HG03342 (cell line): ENCODE measurements around the gene PKDCC.
"Not testable (repeated sequence)": the region's sequence is repeated elsewhere in the genome, so short reads cannot be mapped to it uniquely, and the experiment has no call there.

ENCODE experiments used
- ATAC-seq: cut with Tn5 transposase; IDR thresholded peaks from one replicate; pipeline ENCODE4 v1.9.1; 2021; ENCODE audit warnings: mild to moderate bottlenecking, moderate library complexity; ENCODE audit not compliant: unreplicated experiment

PKDCC gene

DNA sequence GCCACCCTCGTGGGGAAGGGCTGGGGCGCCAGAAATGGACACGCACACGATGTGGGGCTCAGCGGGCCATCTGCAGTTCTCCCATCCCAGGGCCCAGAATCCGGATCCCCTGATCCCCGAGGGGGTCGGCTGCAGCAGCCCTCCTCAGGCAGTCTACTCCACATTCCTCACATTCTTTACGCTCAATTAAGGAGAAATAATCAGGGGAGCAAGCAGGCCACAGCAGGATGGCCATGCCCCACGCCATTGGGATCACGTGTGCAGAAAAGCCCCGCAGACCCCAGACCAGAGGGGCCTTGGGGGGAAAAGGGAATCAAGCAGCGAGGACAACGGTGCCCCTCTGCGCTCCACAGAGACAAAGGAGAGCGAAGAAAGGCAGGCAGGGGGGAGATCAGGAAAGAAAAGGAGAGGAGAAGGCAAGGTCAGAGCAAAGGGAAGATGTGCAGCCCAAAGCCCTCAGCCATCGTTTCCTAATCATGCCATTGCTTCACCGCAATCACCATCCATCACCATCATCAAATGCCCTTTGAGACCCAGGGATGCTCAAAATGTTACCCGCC is 17.5 kb upstream of the PKDCC start:
- ATAC-seq: no peak

DNA sequence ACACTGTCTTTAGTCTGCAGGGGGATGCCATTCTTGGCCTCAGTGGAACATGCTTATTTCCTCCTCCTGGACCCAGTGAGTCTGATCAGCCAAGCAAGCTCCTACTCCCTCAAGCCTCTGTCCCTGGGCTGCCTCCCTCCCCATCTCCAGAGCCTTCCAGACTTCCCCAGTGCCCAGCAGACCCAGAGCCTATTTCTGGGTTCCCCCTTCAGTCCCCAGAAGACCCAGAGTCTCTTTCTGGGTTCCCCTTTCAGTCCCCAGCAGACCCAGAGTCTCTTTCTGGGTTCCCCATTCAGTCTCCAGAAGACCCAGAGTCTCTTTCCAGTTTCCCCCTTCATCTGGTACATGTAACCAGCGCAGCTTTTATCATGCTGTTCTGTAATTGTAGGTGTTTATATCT is 17.0 kb upstream of the PKDCC start:
- no peak for ATAC-seq

DNA sequence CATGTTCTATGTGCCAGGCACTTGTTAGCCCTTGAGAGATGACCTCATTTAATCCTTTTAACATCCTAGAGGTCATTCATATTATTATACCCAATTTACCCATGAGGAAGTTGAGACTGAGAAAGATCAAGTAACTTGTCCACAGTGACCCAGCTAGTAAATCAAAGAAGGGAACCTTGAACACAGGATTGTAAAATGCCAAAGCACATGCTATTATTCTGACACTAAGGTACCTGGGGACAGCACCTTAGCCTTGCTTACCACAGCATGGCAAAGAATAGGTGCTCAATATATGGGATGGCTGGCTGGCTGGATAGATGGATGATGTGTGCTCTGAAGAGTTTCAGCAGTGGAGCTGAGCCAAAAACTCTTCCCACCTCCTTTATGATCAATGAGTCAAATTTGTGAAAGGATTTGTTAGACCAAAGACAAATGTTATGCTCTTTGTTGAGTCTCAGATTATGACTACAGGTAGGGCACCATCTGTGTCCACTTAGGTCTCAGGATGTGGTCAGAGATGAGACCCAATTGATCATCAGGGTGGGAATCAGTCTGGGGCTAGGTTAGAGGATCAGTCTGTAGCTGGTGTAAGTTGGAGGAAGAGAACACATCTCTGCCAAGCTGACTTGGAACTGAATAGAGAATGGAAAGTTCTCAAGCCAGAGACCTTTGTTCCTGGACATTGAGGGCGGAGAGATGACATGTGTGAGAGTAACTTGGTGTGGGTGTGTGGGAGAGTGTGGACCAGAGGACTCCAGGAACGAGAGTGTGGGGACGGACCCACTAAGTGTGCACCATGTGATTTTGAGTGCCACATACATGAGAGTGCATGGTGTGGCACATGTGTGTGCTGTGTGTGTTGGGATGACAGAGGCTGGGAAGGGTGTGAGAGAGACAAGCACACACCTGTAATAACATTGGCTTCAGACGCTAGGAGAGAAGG is 16.3 kb upstream of the PKDCC start:
- no peak for ATAC-seq

DNA sequence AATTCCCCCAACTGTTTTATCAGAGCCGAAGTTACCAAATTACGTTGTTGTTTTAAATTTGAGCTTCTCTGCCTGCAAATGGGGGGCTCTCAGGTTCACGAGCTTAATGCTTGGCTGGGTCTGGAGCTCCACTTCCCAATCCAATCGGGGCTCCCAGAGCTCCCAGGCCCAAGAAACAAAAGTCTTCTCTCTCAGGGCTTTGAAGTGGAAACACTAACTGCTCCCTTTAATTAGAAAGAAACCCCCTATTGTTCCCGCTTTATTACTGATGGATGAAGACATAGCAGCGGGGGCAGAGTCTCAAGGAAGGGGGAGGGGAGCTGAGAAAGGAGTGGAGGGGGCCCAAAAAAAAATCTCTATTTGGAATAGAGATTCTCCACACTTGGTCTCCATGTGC is 15.6 kb upstream of the PKDCC start:
- no peak for ATAC-seq

DNA sequence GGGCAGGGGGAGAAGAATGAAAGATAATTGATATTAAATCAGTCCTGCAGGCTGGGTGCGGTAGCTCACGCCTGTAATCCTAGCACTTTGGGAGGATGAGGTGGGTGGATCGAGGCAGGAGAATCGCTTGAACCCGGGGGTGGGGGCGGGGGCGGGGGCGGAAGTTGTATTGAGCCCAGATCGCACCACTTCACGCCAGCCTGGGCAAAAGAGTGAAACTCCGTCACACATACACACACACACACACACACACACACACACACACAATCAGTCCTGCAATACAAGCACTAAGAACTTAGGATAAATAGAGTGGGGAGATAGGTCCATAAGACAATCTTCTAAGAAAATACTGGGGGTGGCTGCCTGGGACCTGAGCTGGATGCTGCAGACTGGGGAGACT is 15.1 kb upstream of the PKDCC start:
- no peak for ATAC-seq

DNA sequence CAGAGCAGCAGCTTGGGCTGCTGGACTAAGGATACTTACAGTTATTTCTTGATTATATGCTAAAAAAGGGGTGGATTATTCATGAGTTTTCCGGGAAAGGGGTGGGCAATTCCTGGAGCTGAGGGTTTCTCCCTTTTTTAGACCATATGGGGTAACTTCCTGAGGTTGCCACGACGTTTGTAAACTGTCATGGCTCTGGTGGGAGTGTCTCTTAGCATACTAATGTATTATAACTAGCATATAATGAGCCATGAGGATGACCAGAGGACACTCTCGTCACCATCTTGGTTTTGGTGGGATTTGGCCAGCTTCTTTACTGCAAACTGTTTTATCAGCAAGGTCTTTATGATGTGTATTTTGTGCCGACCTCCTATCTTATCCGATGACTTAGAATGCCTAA is 13.7 kb upstream of the PKDCC start:
- not testable (repeated sequence) for ATAC-seq

DNA sequence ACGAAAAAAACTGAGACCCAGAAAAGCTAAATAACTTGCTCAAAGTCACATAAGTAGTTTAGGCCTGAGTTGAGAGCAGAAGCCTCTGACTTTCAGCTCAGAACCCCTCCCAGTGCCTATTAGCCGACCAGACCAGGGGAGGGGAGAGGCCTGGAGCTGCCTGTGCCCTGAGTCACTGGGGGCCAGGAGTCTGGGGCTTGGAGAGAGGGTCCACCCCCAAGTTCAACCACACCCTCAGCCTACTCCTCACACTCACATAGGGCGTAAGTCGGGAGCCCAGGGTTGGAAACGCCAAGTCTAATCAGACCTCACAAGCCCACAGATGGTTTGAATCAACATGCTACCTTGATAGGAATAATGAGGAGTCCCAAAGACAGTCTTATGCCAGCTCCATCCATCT is 12.6 kb upstream of the PKDCC start:
- ATAC-seq: no peak

DNA sequence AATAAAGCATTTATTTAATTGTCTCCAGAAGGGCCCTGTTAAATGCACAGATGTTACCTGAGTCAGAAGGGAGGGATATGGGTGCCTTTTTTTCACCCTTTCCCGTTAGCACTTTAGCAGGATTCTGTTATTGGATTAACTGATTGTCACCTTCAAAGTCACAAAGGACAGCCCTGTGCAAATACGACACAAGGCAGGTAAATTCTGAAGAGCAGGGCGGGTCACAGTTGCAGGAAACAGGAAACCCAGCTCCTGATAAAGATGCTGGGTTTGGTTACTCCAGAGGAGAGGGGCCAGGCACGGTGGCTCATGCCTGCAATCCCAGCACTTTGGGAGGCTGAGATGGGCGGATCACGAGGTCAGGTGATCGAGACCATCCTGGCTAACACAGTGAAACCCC is 11.4 kb upstream of the PKDCC start:
- no peak for ATAC-seq

DNA sequence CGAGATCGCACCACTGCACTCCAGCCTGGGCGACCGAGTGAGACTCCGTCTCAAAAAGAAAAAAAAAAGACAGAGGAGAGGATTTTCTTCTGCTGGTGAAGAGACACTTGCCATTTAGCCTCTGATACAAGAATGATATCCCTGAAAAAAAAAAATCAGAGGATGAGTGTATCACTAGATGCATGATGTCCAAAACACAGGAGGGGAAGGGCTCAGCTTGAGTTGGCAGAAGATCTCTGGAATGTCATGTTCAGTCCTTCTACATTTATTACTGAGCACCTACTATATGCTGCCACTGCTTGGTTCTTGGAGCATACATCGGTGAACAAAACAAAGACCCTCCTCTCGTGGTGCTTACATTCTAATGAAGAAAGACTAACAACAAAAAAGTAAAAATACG is 10.9 kb upstream of the PKDCC start:
- ATAC-seq: no peak

DNA sequence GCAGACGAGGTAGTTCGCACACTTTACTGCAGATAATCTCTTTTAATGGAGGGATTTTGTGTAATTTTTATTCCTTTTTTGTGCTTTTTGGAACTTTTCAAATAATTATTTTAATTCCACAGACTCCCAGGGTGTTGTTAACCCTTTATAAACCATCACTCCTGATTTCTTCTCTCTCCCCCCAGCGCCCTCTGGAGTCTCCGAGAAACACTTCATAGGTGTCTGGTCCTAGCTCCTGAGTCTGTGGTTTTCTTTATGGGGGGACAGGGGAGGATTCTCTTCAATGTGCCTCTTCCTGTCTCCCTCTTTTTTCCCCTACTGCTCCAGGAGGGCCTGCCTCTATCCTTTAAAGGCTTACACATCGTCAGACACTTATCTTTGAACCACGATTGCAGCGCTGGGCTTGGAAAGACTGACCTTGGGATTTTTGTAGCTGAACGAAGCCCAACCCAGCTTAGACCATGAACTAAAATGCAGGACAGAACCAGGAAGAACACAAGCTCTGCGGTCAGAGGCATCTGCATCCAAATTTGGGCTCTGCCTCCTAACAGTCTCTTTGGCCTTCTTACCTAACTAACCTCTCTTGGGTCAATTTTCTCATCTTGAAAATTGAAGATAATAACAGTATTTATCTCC is 7.1 kb upstream of the PKDCC start:
- no peak for ATAC-seq

DNA sequence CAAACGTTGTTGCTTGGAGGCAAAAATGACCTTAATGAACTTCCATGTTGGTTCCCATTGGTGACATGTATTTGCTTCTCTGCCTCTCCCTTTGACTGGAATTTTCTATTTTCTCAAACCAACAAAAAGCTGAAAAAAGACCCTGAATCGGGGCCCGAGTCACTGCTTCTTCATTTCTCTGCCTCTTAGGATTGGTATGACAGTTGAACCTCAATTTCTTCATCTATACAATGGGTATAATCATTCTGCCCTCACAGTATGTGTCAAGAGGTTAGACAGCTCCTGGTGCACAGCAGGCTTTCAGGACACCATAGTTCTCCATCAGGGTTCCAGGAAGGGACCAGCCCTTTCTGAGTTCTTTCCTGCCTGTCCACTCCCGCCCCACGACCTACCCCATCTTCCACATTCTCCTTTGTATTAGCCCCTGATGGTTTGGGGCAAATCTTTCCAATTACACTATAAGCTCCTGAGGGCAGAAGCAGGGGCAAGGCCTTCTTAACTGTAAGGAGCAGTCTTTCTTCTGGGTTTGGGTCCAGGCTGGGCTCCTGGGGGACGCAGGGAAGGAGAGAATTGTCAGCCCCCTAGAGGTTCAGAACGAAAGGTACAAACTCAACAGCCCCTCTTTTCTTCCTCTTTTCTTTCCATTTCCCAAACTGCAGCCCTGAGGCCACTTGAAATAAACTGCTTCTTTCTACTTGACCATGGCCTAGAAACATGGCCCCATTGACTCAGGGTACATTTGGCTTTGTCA is 6.3 kb upstream of the PKDCC start:
- no peak for ATAC-seq

DNA sequence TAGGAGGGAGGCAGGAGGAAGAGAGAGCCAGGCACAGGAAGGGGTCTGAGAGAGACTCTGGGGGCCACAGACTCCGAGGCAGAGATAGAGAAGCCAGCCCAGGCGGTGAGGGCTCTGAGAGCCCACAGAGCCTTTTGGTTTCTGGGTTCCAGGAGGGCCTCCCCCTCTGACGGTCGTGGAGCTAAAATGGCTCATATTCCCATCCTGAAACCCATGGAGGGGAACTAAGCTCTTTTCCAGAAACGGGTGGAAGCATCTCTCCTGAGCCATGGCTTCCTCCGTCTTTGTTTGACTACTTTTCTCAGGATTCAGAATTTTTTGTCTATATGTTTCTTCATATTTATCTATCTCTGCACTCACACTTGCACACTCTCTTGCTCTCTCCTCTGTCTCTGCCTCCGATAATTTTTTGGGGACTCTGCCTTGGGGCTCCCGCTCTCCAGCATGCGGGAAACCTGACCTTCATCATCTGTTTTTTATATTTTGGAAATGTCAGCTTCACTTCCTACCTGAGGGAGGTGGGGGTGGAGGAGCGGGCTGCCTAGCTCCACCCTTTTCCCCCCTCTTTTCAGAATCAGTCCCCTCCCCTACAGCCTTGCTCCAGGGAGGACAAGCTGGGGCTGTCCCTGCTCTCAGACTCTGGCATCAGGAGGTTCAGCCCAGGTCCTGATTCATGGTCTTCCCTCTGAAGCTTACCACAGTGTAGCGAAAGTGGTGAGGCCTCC is 5.0 kb upstream of the PKDCC start:
- ATAC-seq: no peak

DNA sequence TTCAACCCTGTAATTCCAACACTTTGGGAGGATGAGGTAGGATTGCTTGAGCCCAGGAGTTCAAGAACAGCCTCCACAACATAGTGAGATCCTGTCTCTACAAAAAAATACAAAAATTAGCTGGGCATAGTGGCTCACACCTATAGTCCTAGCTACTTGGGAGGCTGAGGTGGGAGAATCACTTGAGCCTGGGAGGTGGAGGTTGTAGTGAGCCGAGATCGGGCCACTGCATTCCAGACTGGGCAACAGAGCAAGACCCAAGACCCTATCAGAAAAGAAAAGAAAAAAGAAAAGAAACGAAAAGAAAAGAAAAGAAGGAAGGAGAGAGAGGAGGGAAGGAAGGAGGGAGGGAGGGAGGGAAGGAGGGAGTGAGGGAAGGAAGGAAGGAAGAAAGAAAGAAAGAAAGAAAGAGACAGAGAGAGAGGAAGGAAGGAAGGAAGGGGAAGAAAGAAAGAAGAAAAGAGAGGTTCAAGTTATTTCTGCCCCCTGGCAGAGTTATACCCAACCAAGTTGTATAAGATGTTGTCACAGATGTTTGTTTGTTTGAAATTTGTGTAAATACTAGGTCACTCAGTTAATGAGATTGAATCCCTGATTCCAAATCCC is 3.9 kb upstream of the PKDCC start:
- no peak for ATAC-seq

DNA sequence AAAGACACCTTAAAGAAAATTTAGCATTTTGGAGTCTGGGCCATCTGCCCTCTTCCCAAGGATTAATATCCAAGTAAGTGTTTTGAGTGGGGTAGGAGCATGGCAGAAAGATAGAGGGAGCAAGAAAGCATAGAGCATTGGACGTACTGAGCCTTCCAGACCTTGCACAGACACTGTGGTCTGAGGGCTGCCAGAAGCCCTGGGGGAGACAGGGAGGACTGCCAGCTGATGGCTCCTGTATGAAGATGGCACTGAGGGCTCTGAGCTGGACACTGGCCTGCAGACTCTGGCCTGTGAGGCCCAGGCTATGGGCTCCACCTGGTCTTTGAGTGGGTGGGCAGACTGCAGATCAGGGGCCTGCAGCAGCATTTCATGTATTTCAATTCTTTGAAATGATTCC is 2.9 kb upstream of the PKDCC start:
- ATAC-seq: no peak

DNA sequence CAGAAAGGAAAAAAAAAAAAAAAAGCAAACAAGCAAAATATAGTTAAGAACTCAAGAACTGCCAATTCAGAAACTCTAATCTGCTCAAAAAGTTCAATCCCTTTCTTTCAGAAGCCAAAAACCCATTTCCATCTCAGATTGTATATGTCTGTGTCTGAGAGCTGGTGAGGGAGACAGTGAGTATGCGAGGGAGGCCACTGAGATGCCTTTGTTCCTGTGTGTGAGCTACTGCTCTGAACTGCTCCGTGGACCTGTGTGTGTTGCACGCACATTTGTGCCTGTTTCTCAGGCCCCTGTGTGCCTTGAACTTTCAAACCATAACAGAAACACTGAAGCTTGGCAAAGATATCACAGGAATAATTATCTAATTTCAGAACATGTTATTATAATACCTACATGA is 2.5 kb upstream of the PKDCC start:
- ATAC-seq: no peak

DNA sequence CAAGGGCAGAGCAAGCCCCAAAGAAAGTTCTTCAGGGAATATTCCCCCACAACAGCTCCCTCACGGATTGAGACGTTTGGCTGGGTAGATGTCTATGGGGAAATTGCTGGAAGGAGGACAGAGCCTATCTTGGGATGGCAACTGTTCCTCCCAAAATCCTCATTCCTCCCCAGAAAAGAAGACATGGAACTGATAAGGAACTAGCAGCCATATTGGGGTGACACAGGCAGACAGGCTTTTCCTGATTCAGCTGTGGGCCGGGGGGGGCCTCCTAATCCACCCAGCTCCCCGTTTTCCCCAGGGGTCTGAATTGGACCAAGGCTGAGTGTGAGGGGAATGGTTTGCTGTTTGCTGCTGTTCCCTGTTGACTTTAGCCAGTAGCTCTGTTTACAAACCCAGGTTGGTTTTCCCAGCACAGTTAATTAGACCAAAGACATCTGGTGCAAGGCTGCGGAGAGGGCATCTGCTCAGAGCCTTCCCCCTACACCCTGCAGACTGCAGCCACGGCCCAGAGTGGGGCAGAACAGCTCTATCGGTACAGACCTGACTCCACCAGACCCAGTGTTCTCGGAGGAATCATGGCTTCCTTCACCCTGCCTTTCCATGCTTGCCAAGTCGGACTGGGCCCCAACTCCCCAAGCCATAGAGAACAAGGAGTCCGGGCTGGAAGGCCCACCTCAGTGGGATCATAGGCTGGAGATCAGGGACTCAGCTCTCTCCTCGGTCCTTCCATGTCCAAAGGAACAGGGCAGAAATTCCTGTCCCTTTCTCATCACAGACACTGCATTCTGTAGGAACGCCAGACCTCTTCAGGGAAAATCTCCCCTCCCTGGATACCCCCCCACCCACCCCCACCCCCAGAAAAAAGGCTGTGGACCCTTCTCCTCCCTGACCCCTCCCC is 1.7 kb upstream of the PKDCC start:
- ATAC-seq: no peak

DNA sequence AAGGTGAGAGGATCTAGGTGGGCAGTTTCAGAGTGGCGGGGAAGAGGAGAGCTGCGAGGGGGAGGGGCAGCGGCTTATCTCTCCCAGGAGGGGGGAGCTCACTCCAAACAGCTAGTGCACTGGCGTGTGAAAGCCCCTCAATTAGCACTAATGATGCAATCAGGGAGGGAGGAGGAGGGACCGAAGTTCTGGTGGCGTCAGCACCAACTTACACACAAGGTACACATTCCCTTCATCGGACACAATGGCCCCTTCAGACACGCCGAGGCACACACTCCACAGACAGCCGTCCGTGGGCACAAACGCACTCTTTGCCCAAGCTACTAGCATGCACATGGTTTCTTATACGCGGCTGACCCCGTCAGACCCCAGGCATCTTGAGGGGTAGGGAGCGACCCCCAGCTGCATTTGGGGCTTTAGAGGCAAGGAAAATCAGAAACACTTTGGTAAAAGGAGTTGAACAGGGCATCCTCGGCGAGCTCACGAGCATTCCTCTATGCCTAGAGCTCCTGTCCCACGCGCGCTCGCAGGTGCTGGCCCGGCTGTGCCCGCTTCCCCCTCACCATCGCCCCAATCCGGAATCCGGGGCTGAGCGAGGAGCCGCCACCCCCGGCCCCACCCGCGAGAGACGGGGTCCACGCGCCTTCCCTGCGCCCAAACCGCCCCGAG is 868 bp upstream of the PKDCC start:
- ATAC-seq: no peak

DNA sequence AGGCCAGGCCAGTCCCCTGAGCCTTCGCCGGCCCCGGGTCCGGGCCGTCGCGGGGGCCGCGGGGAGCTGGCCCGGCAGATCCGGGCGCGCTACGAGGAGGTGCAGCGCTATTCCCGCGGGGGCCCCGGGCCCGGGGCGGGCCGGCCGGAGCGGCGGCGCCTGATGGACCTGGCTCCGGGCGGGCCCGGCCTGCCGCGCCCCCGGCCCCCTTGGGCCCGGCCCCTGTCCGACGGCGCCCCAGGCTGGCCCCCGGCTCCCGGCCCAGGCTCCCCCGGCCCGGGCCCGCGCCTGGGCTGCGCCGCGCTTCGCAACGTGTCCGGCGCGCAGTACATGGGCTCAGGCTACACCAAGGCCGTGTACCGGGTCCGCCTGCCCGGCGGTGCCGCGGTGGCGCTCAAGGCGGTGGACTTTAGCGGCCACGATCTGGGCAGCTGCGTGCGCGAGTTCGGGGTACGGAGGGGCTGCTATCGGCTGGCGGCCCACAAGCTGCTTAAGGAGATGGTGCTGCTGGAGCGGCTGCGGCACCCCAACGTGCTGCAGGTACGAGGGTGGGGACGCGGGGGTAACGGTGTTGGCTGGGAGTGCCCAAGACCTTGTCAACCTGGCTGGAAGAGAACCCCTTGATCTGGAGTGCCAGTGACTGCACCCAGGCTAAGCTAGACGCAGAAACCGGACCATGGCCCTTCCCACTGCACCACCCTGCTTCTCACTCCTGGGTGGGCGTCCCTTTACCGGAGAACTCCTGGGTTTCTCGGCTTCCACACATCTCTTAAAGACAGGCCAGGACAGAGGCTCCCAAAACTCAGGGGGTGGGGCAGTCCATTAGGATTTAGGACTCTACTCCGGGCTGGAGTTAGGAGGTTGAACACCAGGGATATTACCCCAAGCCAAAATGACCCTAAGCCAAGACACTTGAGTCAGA is 739 bp downstream of the PKDCC start:
- ATAC-seq: no peak
